A549 (cell line): Measurements from ENCODE around the gene ZSCAN5A. TPM values are rescaled to one million over a fixed set of nuclear protein-coding genes. Genes with fewer than 3 reads are reported as not detected.
"Not testable (repeated sequence)": the region's sequence is repeated elsewhere in the genome, so short reads cannot be mapped to it uniquely, and the experiment has no call there.

ENCODE experiments used
- ATAC-seq, 2 experiments: fragments of 200-7000 bp in 1 of 2; fragments of >200 bp in 1 of 2; cut with Nextera tagmentation in 1 of 2; cut with Tn5 transposase in 1 of 2; 3 replicates each; pipeline versions ENCODE4 v1.8.0 to v1.9.1; 2018 to 2020; ENCODE audit warnings: mild to moderate bottlenecking in 1 of 2, moderate library complexity in 1 of 2
- CTCF ChIA-PET: fragments of 300-600 bp; sonication (Branson Sonifier 250); formaldehyde crosslinking; extraction: SDS; loops from one replicate; lab custom pipeline; 2021; ENCODE audit warnings: antibody characterized with exemption, inconsistent platforms; lab: Yijun Ruan, JAX
- POLR2A ChIA-PET: fragments of 350-600 bp; formaldehyde crosslinking; extraction: SDS; loops from one replicate; lab custom pipeline; 2021; ENCODE audit warnings: antibody characterized with exemption, inconsistent platforms; lab: Yijun Ruan, JAX
- DNase-seq, 2 experiments: peaks; one replicate each; pipeline versions ENCODE4 v3.0.0 to v3.0.0-alpha.2; 2011 to 2016; ENCODE audit warnings: low read depth in 1 of 2, low spot score in 1 of 2
- FAIRE-seq: peaks from 2 replicates; lab custom pipeline; 2011; peaks lifted over from hg19 to GRCh38; lab: Jason Lieb, UNC
- H3K27ac ChIP-seq, 2 experiments: fragments of >200 bp; sonication (Bioruptor Twin); formaldehyde crosslinking; 3 replicates each; pipeline ENCODE4 v1.5.1; 2016 to 2017
- H3K4me1 ChIP-seq: fragments of >200 bp; sonication (Bioruptor Twin); formaldehyde crosslinking; 3 replicates; pipeline ENCODE4 v1.6.1; 2016
- H3K4me2 ChIP-seq: fragments of >200 bp; sonication (Bioruptor Twin); formaldehyde crosslinking; 3 replicates; pipeline ENCODE4 v1.6.1; 2016
- H3K4me3 ChIP-seq: fragments of >200 bp; sonication (Bioruptor Twin); formaldehyde crosslinking; 3 replicates; pipeline ENCODE4 v1.5.1; 2016
- H3K9me3 ChIP-seq: fragments of >200 bp; sonication (Bioruptor Twin); formaldehyde crosslinking; 3 replicates; pipeline ENCODE4 v1.6.1; 2016
- CBX2 ChIP-seq: fragments of 200-600 bp; sonication (generic); IDR thresholded peaks from 2 replicates; pipeline ENCODE4 v1.6.1; 2016; ENCODE audit warnings: low read depth, mild to moderate bottlenecking, borderline replicate concordance
- CHD4 ChIP-seq: fragments of 200-600 bp; sonication (generic); IDR thresholded peaks from 2 replicates; pipeline ENCODE4 v1.6.1; 2016; ENCODE audit warnings: antibody characterized with exemption, mild to moderate bottlenecking, borderline replicate concordance
- EP300 ChIP-seq, 2 experiments: fragments of >200 bp; sonication (Bioruptor Twin); formaldehyde crosslinking; IDR thresholded peaks; 2 replicates in 1 of 2; 3 replicates in 1 of 2; pipeline ENCODE4 v1.6.1; 2016 to 2017
- FOSL2 ChIP-seq, 2 experiments: fragments of 450-650 bp in 1 of 2; fragments of >200 bp in 1 of 2; sonication (Bioruptor Twin) in 1 of 2; formaldehyde crosslinking; IDR thresholded peaks; 2 replicates each; pipeline versions ENCODE4 v1.5.0 to v1.6.1; 2016 to 2020; ENCODE audit warnings: mild to moderate bottlenecking in 1 of 2, moderate library complexity in 1 of 2
- FOXS1 ChIP-seq: fragments of 250-450 bp; sonication (Bioruptor Pico); IDR thresholded peaks from 2 replicates; pipeline ENCODE4 v1.5.0; 2020; ENCODE audit warnings: mild to moderate bottlenecking, moderate library complexity
- HDAC2 ChIP-seq: fragments of 200-600 bp; sonication (generic); IDR thresholded peaks from 2 replicates; pipeline ENCODE4 v1.6.1; 2016
- HEYL ChIP-seq: fragments of 250-450 bp; sonication (Bioruptor Pico); IDR thresholded peaks from 2 replicates; pipeline ENCODE4 v1.8.0; 2021; ENCODE audit warnings: mild to moderate bottlenecking, moderate library complexity
- HOXB13 ChIP-seq: fragments of 250-450 bp; sonication (Bioruptor Pico); IDR thresholded peaks from 2 replicates; pipeline ENCODE4 v1.5.0; 2020; ENCODE audit warnings: low read depth, mild to moderate bottlenecking, moderate library complexity
- NFE2L2 ChIP-seq: fragments of 150-350 bp; conservative IDR thresholded peaks from 2 replicates; pipeline ENCODE4 v1.6.1; 2014; ENCODE audit warnings: low read length
- RAD21 ChIP-seq, 2 experiments: fragments of >200 bp in 1 of 2; sonication (Bioruptor Twin) in 1 of 2; formaldehyde crosslinking in 1 of 2; IDR thresholded peaks in 1 of 2; conservative IDR thresholded peaks in 1 of 2; 2 replicates in 1 of 2; 3 replicates in 1 of 2; pipeline ENCODE4 v1.6.1; 2012 to 2018; ENCODE audit warnings: inconsistent platforms in 1 of 2
- RARB ChIP-seq: fragments of 250-450 bp; sonication (Bioruptor Pico); IDR thresholded peaks from 2 replicates; pipeline ENCODE4 v1.8.0; 2021; ENCODE audit warnings: mild to moderate bottlenecking, moderate library complexity
- RCOR1 ChIP-seq: fragments of 150-350 bp; IDR thresholded peaks from 2 replicates; pipeline ENCODE4 v1.6.1; 2014; ENCODE audit warnings: antibody characterized with exemption, low read length, low read depth
- RFX5 ChIP-seq: fragments of 450-650 bp; IDR thresholded peaks from 2 replicates; pipeline ENCODE4 v1.7.1; 2014; ENCODE audit warnings: antibody characterized with exemption, mild to moderate bottlenecking, moderate library complexity
- RNF2 ChIP-seq: fragments of 200-600 bp; sonication (generic); IDR thresholded peaks from 2 replicates; pipeline ENCODE4 v1.6.1; 2016; ENCODE audit warnings: low read depth, mild to moderate bottlenecking, antibody characterized with exemption, moderate library complexity, borderline replicate concordance
- SMC3 ChIP-seq: fragments of >200 bp; sonication (Bioruptor Twin); formaldehyde crosslinking; IDR thresholded peaks from 3 replicates; pipeline ENCODE4 v1.6.1; 2018; ENCODE audit warnings: inconsistent platforms
- SREBF2 ChIP-seq: fragments of 450-650 bp; IDR thresholded peaks from 2 replicates; pipeline ENCODE4 v1.6.1; 2014; ENCODE audit warnings: mild to moderate bottlenecking, moderate library complexity
- TP53 ChIP-seq: fragments of 250-450 bp; sonication (Bioruptor Pico); IDR thresholded peaks from 2 replicates; pipeline ENCODE4 v1.5.0; 2021; ENCODE audit warnings: mild to moderate bottlenecking, moderate library complexity
- USF2 ChIP-seq: fragments of 450-650 bp; IDR thresholded peaks from 2 replicates; pipeline ENCODE4 v1.6.1; 2014; ENCODE audit warnings: antibody characterized with exemption
- ZC3H11A ChIP-seq: fragments of 450-650 bp; IDR thresholded peaks from 2 replicates; pipeline ENCODE4 v1.6.1; 2014; ENCODE audit warnings: antibody characterized with exemption, mild to moderate bottlenecking
- WGBS: methylation state at CpG from one replicate; pipeline ENCODE4 v1.1.6; 2017; ENCODE audit errors: missing lambda C conversion rate; 5-methylcytosine and 5-hydroxymethylcytosine counted together
- polyA plus RNA-seq, 4 experiments: library from polyadenylated mRNA; depleted of rRNA in 3 of 4; stranded (reverse); fragments of >200 nt; fragmentation: RNase III in 1 of 4; extraction: RNeasy Plus Mini Kit Qiagen cat#74134 plus additional on column Dnase treatment in 1 of 4; gene quantifications; 2 replicates in 3 of 4; 3 replicates in 1 of 4; pipeline ENCODE4 v1.2.3, GENCODE V29; 2011 to 2017
- TF ChIP-seq, protein P1 (sequence below): fragments of >200 bp; sonication (Bioruptor Twin); formaldehyde crosslinking; IDR thresholded peaks from 2 replicates; pipeline ENCODE4 v1.6.1; 2016

The ZSCAN5A gene
- polyA plus RNA-seq, 2 of the 4 experiments (the other 2 are of a cell fraction): 10.8 to 13.3 TPM

GRCh38 chr19:56210036-56210435, 104.6 kb downstream of the ZSCAN5A start:
- H3K4me1 ChIP-seq, H3K9me3 ChIP-seq, H3K4me3 ChIP-seq, FAIRE-seq, POLR2A ChIA-PET, CTCF ChIA-PET, DNase-seq, H3K4me2 ChIP-seq, H3K27ac ChIP-seq, ATAC-seq: not testable (repeated sequence)
- 41% methylated on average over 9 of the region's 9 CpGs for WGBS

- Histone ChIP-seq H3K9me3 (peaks cover 7% of the 10 kb centered on the region; the same call in 1 of the 3 replicates), H3K4me2 (no peak overlapping the region), H3K4me1 (no peaks in the 10 kb centered on the region), H3K27ac (no peak overlapping the region), H3K4me3 (no peak overlapping the region)
- no peak for DNase-seq
- ChIA-PET POLR2A (no interaction called here), CTCF (no interaction called here)
- WGBS: 57% methylated on average over 12 of the region's 12 CpGs
- FAIRE-seq: no peak
- no peak for ATAC-seq
- no peak for TF ChIP-seq FOSL2 (IDR thresholded peaks at IDR 0.05)
- no peak for TF ChIP-seq FOSL2 (CRISPR knock-in tag; IDR thresholded peaks at IDR 0.05)
- TF ChIP-seq RAD21 (conservative IDR thresholded peaks at IDR 0.05 in 1 of 2, IDR thresholded peaks at IDR 0.05 in 1 of 2): no peak
- TF ChIP-seq SREBF2: no peak
- no peak for TF ChIP-seq RFX5
- no peak for TF ChIP-seq USF2
- no peak for TF ChIP-seq NFE2L2
- TF ChIP-seq, protein P1, sequence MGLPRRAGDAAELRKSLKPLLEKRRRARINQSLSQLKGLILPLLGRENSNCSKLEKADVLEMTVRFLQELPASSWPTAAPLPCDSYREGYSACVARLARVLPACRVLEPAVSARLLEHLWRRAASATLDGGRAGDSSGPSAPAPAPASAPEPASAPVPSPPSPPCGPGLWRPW: no peak
- TF ChIP-seq HOXB13: no peak
Measured at GRCh38 chr19:56209091-56209490, 105.5 kb downstream of the ZSCAN5A start.

DNA sequence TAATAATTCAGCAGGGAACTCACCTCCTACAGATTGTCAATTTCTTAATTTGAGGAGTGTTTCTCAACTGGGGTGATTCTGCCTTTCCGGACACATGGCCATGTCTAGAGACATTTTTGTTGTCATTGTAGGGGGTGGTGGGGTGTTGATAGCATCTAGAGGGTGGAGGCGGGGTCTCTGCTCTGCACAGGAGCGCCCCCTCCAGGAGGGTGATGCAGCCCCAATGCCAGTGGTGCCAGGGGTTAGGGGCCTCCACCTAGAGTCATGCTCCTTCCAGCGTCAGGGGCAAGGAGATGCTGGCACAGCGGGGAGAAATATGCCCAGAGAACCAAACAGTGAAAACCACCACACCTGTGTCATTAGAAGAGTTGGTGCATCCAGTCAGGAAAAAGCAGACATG, 107.1 kb downstream of the ZSCAN5A start:
- H3K9me3 ChIP-seq, DNase-seq, ATAC-seq, H3K4me1 ChIP-seq, CTCF ChIA-PET, H3K4me3 ChIP-seq, FAIRE-seq, H3K4me2 ChIP-seq, H3K27ac ChIP-seq, POLR2A ChIA-PET: not testable (repeated sequence)
- 5% methylated on average over 5 of the region's 5 CpGs for WGBS

DNA sequence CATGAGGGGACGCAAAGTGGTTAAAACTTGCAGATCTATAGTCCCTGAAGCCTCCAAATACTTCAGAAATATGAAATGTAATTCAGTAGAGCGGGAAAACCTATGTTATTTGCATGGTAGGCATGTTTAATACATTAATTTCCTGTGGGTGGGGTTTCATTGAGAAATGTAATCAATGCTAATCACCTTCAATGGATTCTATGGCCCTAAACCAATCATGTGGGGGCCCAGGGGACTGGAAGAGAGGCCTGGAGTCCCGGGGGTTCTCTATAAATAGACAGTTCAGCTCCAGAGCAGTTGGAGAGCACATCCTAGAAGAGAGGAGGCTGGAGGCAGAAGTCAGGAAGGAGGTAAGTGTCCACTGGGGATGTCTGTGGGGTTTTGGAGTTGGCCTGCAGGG, 112.7 kb downstream of the ZSCAN5A start, which contains the start of gene ZSCAN5C:
Gene ZSCAN5C, plus strand, starts transcription at position 301 of the 400 bp plus-strand sequence. CDS start 3,641 bp downstream, outside the sequence.
- Histone ChIP-seq H3K4me2 (no peak within 1 kb of the TSS), H3K9me3 (peaks cover 6% of the 10 kb centered on the region; the same call in 1 of the 3 replicates), H3K4me1 (no peaks in the 10 kb centered on the region), H3K4me3 (no peak within 1 kb of the TSS), H3K27ac (no peak within 1 kb of the TSS)
- TF ChIP-seq CHD4: no peak
- no peak for TF ChIP-seq RFX5
- TF ChIP-seq CBX2: no peak
- no peak for TF ChIP-seq HEYL
- ChIA-PET CTCF (no interaction called here), POLR2A (no interaction called here)
- no peak for ATAC-seq
- WGBS: under 1% methylated on average over 3 of the region's 3 CpGs
- FAIRE-seq: no peak
- DNase-seq: no peak

GRCh38 chr19:56199687-56200086, 115.0 kb downstream of the ZSCAN5A start:
- Histone ChIP-seq H3K4me1 (no peaks in the 10 kb centered on the region), H3K27ac (no peak overlapping the region), H3K4me3 (no peak overlapping the region), H3K4me2 (no peak overlapping the region), H3K9me3 (peaks cover 9% of the 10 kb centered on the region; the same call in 2 of the 3 replicates)
- ChIA-PET POLR2A (no interaction called here), CTCF (interaction anchor here (0.6 kb wide), 1 partner anchor 97 kb away, joined by 3 read pairs; no protein-coding TSS in a partner anchor)
- FAIRE-seq: no peak
- no peak for DNase-seq
- no peak for ATAC-seq
- WGBS: 3% methylated on average over 7 of the region's 7 CpGs
- TF ChIP-seq HDAC2 (no peak), TP53 (CRISPR knock-in tag) (no peak), RCOR1 (no peak), SMC3 (no peak), RARB (no peak), RNF2 (no peak), FOXS1 (CRISPR knock-in tag) (no peak), ZC3H11A (no peak), EP300 (IDR thresholded peaks at IDR 0.05) (no peak)

DNA sequence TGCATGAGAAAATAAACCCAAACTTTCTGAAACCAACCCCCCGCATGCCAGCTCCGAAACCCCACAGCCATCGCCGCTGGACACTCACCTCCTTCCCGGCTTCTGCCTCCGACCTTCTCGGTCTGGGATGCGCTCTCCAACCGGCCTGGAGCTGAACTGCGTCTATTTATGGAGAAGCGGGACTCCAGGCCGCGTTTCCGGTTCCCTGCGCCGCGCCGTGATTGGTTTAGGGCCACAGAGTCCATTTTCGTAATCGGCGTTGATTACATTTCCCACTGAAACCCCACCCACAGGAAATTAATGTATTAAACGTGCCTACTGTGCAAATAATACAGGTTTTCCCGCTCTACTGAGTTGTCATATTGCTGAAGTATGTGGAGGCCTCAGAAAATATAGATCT, 117.0 kb downstream of the ZSCAN5A start, which contains the start of gene ZSCAN5B:
Gene ZSCAN5B, minus strand, starts transcription at position 138 of the 400 bp plus-strand sequence. CDS start 4,731 bp downstream, outside the sequence.
- H3K4me1 ChIP-seq, H3K27ac ChIP-seq, FAIRE-seq, ATAC-seq, CTCF ChIA-PET, H3K4me3 ChIP-seq, POLR2A ChIA-PET, H3K9me3 ChIP-seq, H3K4me2 ChIP-seq, DNase-seq: not testable (repeated sequence)
- WGBS: 72% methylated on average over 23 of the region's 23 CpGs
